AG09309 (cell line): ENCODE data around the gene ZCCHC17.

Experiments
- DNase-seq: peaks from one replicate; pipeline ENCODE4 v3.0.0-alpha.2; 2010; ENCODE audit warnings: low read depth
- H3K4me3 ChIP-seq: 2 replicates; pipeline ENCODE4 v1.5.1; 2011; ENCODE audit warnings: mild to moderate bottlenecking, low read depth, low read length, moderate library complexity; ENCODE audit not compliant: control insufficient read depth
- CTCF ChIP-seq: IDR thresholded peaks from 2 replicates; pipeline ENCODE4 v1.5.1; 2011; ENCODE audit warnings: mild to moderate bottlenecking, low read depth, low read length, inconsistent platforms; ENCODE audit not compliant: insufficient read depth, control insufficient read depth; ENCODE audit errors: missing control alignments

Gene ZCCHC17

GRCh38 chr1:31372051-31372450, 75.2 kb downstream of the ZCCHC17 start:
- no peak overlapping the region for H3K4me3 ChIP-seq
- no peak for TF ChIP-seq CTCF
- DNase-seq: no peak

GRCh38 chr1:31372751-31373055, 75.9 kb downstream of the ZCCHC17 start:
- peak overlapping the region; percentile 48 for H3K4me3 ChIP-seq
- TF ChIP-seq CTCF: no peak
- no peak for DNase-seq

GRCh38 chr1:31373056-31373896, 76.4 kb downstream of the ZCCHC17 start, which contains the start of gene FABP3:
FABP3 (minus strand) TSS chr1:31373076; CDS start chr1:31373014, 62 bp downstream.
- H3K4me3 ChIP-seq: peak within 1 kb of the TSS; percentile 48
- DNase-seq: no peak
- TF ChIP-seq CTCF: no peak

- no peak overlapping the region for H3K4me3 ChIP-seq
- TF ChIP-seq CTCF: no peak
- DNase-seq: no peak
These were observed 77.2 kb downstream of the ZCCHC17 start for GRCh38 chr1:31373897-31374486.

GRCh38 chr1:31374511-31375196, 77.8 kb downstream of the ZCCHC17 start:
- no peak for DNase-seq
- H3K4me3 ChIP-seq: no peak overlapping the region
- TF ChIP-seq CTCF: no peak

GRCh38 chr1:31376375-31377134, 79.7 kb downstream of the ZCCHC17 start:
- no peak overlapping the region for H3K4me3 ChIP-seq
- DNase-seq: peak; percentile 59
- TF ChIP-seq CTCF: no peak
